SU-DHL-6 (cell line): ENCODE data around the gene GJC2.

Experiments used
- H2AFZ ChIP-seq: fragments of 200-600 bp; sonication (generic); 2 replicates; pipeline ENCODE4 v1.6.1; 2014; ENCODE audit warnings: low read depth, mild to moderate bottlenecking, moderate library complexity, mixed read lengths, antibody characterized with exemption, low read length; ENCODE audit not compliant: severe bottlenecking
- H3F3A ChIP-seq: fragments of 200-600 bp; shearing (Covaris generic); 2 replicates; pipeline ENCODE4 v1.6.0; 2016; ENCODE audit warnings: antibody characterized with exemption, mild to moderate bottlenecking; ENCODE audit not compliant: insufficient read depth
- H3K27ac ChIP-seq: fragments of 200-600 bp; sonication (generic); 2 replicates; pipeline ENCODE4 v1.5.1; 2016; ENCODE audit warnings: low read depth, mild to moderate bottlenecking, low read length, moderate library complexity, mixed read lengths
- H3K27me3 ChIP-seq: fragments of 200-600 bp; sonication (generic), shearing (Covaris generic); 2 replicates; pipeline ENCODE4 v1.6.0; 2014; ENCODE audit warnings: mild to moderate bottlenecking, low read length
- H3K36me3 ChIP-seq: fragments of 200-600 bp; sonication (generic); 2 replicates; pipeline ENCODE4 v1.6.1; 2014; ENCODE audit warnings: mild to moderate bottlenecking, low read length, mixed read lengths
- H3K4me2 ChIP-seq: fragments of 300-600, 200-600 bp; shearing (Covaris generic), sonication (generic); 2 replicates; pipeline ENCODE4 v1.6.0; 2014; ENCODE audit warnings: low read length, low read depth, mild to moderate bottlenecking; ENCODE audit not compliant: poor library complexity, severe bottlenecking
- H3K4me3 ChIP-seq: fragments of 200-600 bp; sonication (generic); 2 replicates; pipeline ENCODE4 v1.5.1; 2014; ENCODE audit warnings: antibody characterized with exemption, low read length, mild to moderate bottlenecking, mixed read lengths; ENCODE audit not compliant: insufficient read depth, poor library complexity, severe bottlenecking
- H3K79me2 ChIP-seq: fragments of 200-600 bp; sonication (generic); 2 replicates; pipeline ENCODE4 v1.6.1; 2014; ENCODE audit warnings: mild to moderate bottlenecking, low read length, moderate library complexity; ENCODE audit not compliant: insufficient read depth
- H3K9ac ChIP-seq: fragments of 200-600 bp; sonication (generic); 2 replicates; pipeline ENCODE4 v1.7.0; 2014; ENCODE audit warnings: mild to moderate bottlenecking, low read length
- H3K9me2 ChIP-seq: fragments of 200-600 bp; sonication (generic); replicated peaks from 2 replicates; pipeline ENCODE4 v1.6.1; 2014; ENCODE audit warnings: low read length; ENCODE audit not compliant: insufficient read depth
- H3K9me3 ChIP-seq: fragments of 200-600 bp; sonication (generic); 2 replicates; pipeline ENCODE4 v1.6.1; 2014; ENCODE audit warnings: low read length, mixed read lengths; ENCODE audit not compliant: insufficient read depth
- H4K20me1 ChIP-seq: fragments of 200-600 bp; sonication (generic); 2 replicates; pipeline ENCODE4 v1.6.1; 2014; ENCODE audit warnings: low read depth, mild to moderate bottlenecking, antibody characterized with exemption, low read length, moderate library complexity, mixed read lengths
- CTCF ChIP-seq: fragments of 200-600 bp; sonication (generic); IDR thresholded peaks from one replicate; pipeline ENCODE4 v1.5.1; 2017; ENCODE audit warnings: antibody characterized with exemption, mild to moderate bottlenecking, low read length, moderate library complexity; ENCODE audit not compliant: insufficient read depth, poor library complexity, severe bottlenecking
- EZH2phosphoT487 ChIP-seq: fragments of 200-600 bp; sonication (generic), shearing (Covaris generic); conservative IDR thresholded peaks from 2 replicates; pipeline ENCODE4 v1.6.1; 2018; ENCODE audit warnings: mild to moderate bottlenecking, antibody characterized with exemption, low read length, moderate library complexity, mixed read lengths

GJC2 gene

GRCh38 chr1:228139406-228139930 lies 10.3 kb upstream of the GJC2 start:
- peak overlapping the region; percentile 89 for H3K4me3 ChIP-seq

GRCh38 chr1:228139931-228140723 lies 9.6 kb upstream of the GJC2 start, which contains the start of gene GUK1:
TSS of gene GUK1 (plus strand) at chr1:228140279. CDS start at chr1:228140303, 24 bp downstream.
- H2AFZ ChIP-seq, result peak within 1 kb of the TSS; percentile 96
- H3K79me2 ChIP-seq, result peaks cover 49% of the 10 kb centered on the region
- no peaks in the 10 kb centered on the region for H3K36me3 ChIP-seq
- H3K9me3 ChIP-seq, result no peaks in the 10 kb centered on the region
- H3K9ac ChIP-seq, result peak within 1 kb of the TSS; percentile 89
- H3K27ac ChIP-seq, result peak within 1 kb of the TSS; percentile 80
- H3K27me3 ChIP-seq, result no peaks in the 10 kb centered on the region
- H4K20me1 ChIP-seq, result no peaks in the 10 kb centered on the region; the same call in 1 of the 2 replicates
- H3K4me3 ChIP-seq, result peak within 1 kb of the TSS; percentile 94
- H3K4me2 ChIP-seq, result peak within 1 kb of the TSS; percentile 89
- TF ChIP-seq EZH2phosphoT487 (no peak), CTCF (no peak)
- H3F3A ChIP-seq, result peaks cover 9% of the 10 kb centered on the region
- H3K9me2 ChIP-seq, result no peaks in the 10 kb centered on the region

More at GRCh38 chr1:228139406-228139930, 10.3 kb upstream of the GJC2 start:
- no peak for TF ChIP-seq EZH2phosphoT487
- no peak for TF ChIP-seq CTCF
- Histone ChIP-seq H3K9me2 (no peaks in the 10 kb centered on the region), H3K4me2 (peak overlapping the region; percentile 87), H3K27ac (peak overlapping the region; percentile 80), H2AFZ (peak overlapping the region; percentile 96), H3K79me2 (peaks cover 42% of the 10 kb centered on the region), H3K36me3 (no peaks in the 10 kb centered on the region), H3K27me3 (no peaks in the 10 kb centered on the region), H3K9ac (peak overlapping the region; percentile 78), H4K20me1 (no peaks in the 10 kb centered on the region; the same call in 1 of the 2 replicates), H3K9me3 (no peaks in the 10 kb centered on the region), H3F3A (peaks cover 9% of the 10 kb centered on the region)

GRCh38 chr1:228140724-228141225 lies 9.0 kb upstream of the GJC2 start:
- no peaks in the 10 kb centered on the region for H3K36me3 ChIP-seq
- peak overlapping the region; percentile 89 for H3K4me2 ChIP-seq
- H3K4me3 ChIP-seq, result peak overlapping the region; percentile 94
- peak overlapping the region; percentile 89 for H3K9ac ChIP-seq
- H3K27me3 ChIP-seq, result no peaks in the 10 kb centered on the region
- no peaks in the 10 kb centered on the region for H3K9me3 ChIP-seq
- peaks cover 9% of the 10 kb centered on the region for H3F3A ChIP-seq
- peaks cover 53% of the 10 kb centered on the region for H3K79me2 ChIP-seq
- H4K20me1 ChIP-seq, result no peaks in the 10 kb centered on the region; the same call in 1 of the 2 replicates
- peak overlapping the region; percentile 47 for H3K27ac ChIP-seq
- peak overlapping the region; percentile 75 for H2AFZ ChIP-seq
- TF ChIP-seq EZH2phosphoT487, result no peak
- no peak for TF ChIP-seq CTCF
- H3K9me2 ChIP-seq, result no peaks in the 10 kb centered on the region
